IPS-15b (cell line): ENCODE results near the gene RABL3.
"Not testable (repeated sequence)": the region's sequence is repeated elsewhere in the genome, so short reads cannot be mapped to it uniquely, and the experiment has no call there.

Source experiments
- H3K27me3 ChIP-seq: one replicate; pipeline ENCODE4 v1.6.1; 2013; ENCODE audit warnings: low read length; ENCODE audit not compliant: control insufficient read depth, insufficient read depth
- H3K36me3 ChIP-seq: one replicate; pipeline ENCODE4 v1.6.1; 2013; ENCODE audit warnings: low read length; ENCODE audit not compliant: control insufficient read depth, insufficient read depth
- H3K4me1 ChIP-seq: one replicate; pipeline ENCODE4 v1.6.1; 2013; ENCODE audit warnings: mild to moderate bottlenecking, low read length; ENCODE audit not compliant: control insufficient read depth, insufficient read depth
- H3K4me3 ChIP-seq: one replicate; pipeline ENCODE4 v1.5.1; 2013; ENCODE audit warnings: low read depth, low read length
- H3K9ac ChIP-seq: one replicate; pipeline ENCODE4 v1.6.1; 2013; ENCODE audit warnings: low read depth, mild to moderate bottlenecking, low read length
- H3K9me3 ChIP-seq: one replicate; pipeline ENCODE4 v1.6.1; 2013; ENCODE audit warnings: mild to moderate bottlenecking, low read length; ENCODE audit not compliant: control insufficient read depth, insufficient read depth

The RABL3 gene

GRCh38 chr3:120743556-120744195 is 1.4 kb upstream of the RABL3 start:
- peak overlapping the region; percentile 71 for H3K9ac ChIP-seq
- peaks cover 3% of the 10 kb centered on the region for H3K9me3 ChIP-seq

GRCh38 chr3:120742849-120743365 is 591 bp upstream of the RABL3 start:
- peaks cover 6% of the 10 kb centered on the region for H3K9me3 ChIP-seq
- peaks cover 9% of the 10 kb centered on the region for H3K4me1 ChIP-seq
- H3K4me3 ChIP-seq = peak overlapping the region; percentile 97
- H3K9ac ChIP-seq = peak overlapping the region; percentile 71
- no peaks in the 10 kb centered on the region for H3K27me3 ChIP-seq
- H3K36me3 ChIP-seq = peaks cover 4% of the 10 kb centered on the region

More at GRCh38 chr3:120743556-120744195, 1.4 kb upstream of the RABL3 start:
- H3K27me3 ChIP-seq = no peaks in the 10 kb centered on the region
- peaks cover 9% of the 10 kb centered on the region for H3K4me1 ChIP-seq
- H3K4me3 ChIP-seq = peak overlapping the region; percentile 97
- H3K36me3 ChIP-seq = no peaks in the 10 kb centered on the region

- peaks cover 9% of the 10 kb centered on the region for H3K4me1 ChIP-seq
- H3K27me3 ChIP-seq = no peaks in the 10 kb centered on the region
- H3K9ac ChIP-seq = no peak overlapping the region
- H3K4me3 ChIP-seq = peak overlapping the region; percentile 97
- peaks cover 7% of the 10 kb centered on the region for H3K9me3 ChIP-seq
- peaks cover 10% of the 10 kb centered on the region for H3K36me3 ChIP-seq
These were observed 499 bp downstream of the RABL3 start for GRCh38 chr3:120741837-120742197.

- H3K36me3 ChIP-seq = peaks cover 10% of the 10 kb centered on the region
- peaks cover 9% of the 10 kb centered on the region for H3K4me1 ChIP-seq
- H3K9me3 ChIP-seq = peaks cover 7% of the 10 kb centered on the region
- no peak overlapping the region for H3K9ac ChIP-seq
- no peaks in the 10 kb centered on the region for H3K27me3 ChIP-seq
- peak overlapping the region; percentile 97 for H3K4me3 ChIP-seq
These were observed 996 bp downstream of the RABL3 start for GRCh38 chr3:120741320-120741719.

GRCh38 chr3:120738006-120738405 is 4.3 kb downstream of the RABL3 start:
- not testable (repeated sequence) for H3K4me3 ChIP-seq, H3K27me3 ChIP-seq, H3K9ac ChIP-seq, H3K9me3 ChIP-seq, H3K4me1 ChIP-seq, H3K36me3 ChIP-seq

GRCh38 chr3:120730576-120731542 is 11.5 kb downstream of the RABL3 start:
- no peaks in the 10 kb centered on the region for H3K27me3 ChIP-seq
- H3K36me3 ChIP-seq = no peaks in the 10 kb centered on the region
- peaks cover 7% of the 10 kb centered on the region for H3K4me1 ChIP-seq
- H3K4me3 ChIP-seq = no peak overlapping the region
- no peak overlapping the region for H3K9ac ChIP-seq
- H3K9me3 ChIP-seq = no peaks in the 10 kb centered on the region

GRCh38 chr3:120726791-120727190 is 15.5 kb downstream of the RABL3 start:
- H3K4me3 ChIP-seq = no peak overlapping the region
- H3K9ac ChIP-seq = no peak overlapping the region
- no peaks in the 10 kb centered on the region for H3K27me3 ChIP-seq
- peaks cover 7% of the 10 kb centered on the region for H3K4me1 ChIP-seq
- no peaks in the 10 kb centered on the region for H3K9me3 ChIP-seq
- no peaks in the 10 kb centered on the region for H3K36me3 ChIP-seq

- H3K9me3 ChIP-seq = not testable (repeated sequence)
- peak overlapping the region; percentile 62 for H3K4me3 ChIP-seq
- peak overlapping the region; percentile 83 for H3K9ac ChIP-seq
These were observed 23.0 kb downstream of the RABL3 start for GRCh38 chr3:120719167-120719834.

GRCh38 chr3:120713262-120713661 is 29.1 kb downstream of the RABL3 start:
- no peaks in the 10 kb centered on the region for H3K9me3 ChIP-seq
- no peak overlapping the region for H3K9ac ChIP-seq
- no peaks in the 10 kb centered on the region for H3K36me3 ChIP-seq
- H3K27me3 ChIP-seq = no peaks in the 10 kb centered on the region
- H3K4me3 ChIP-seq = no peak overlapping the region
- peaks cover 4% of the 10 kb centered on the region for H3K4me1 ChIP-seq

More at GRCh38 chr3:120719167-120719834, 23.0 kb downstream of the RABL3 start:
- not testable (repeated sequence) for H3K4me1 ChIP-seq, H3K36me3 ChIP-seq, H3K27me3 ChIP-seq

GRCh38 chr3:120710369-120710768 is 31.9 kb downstream of the RABL3 start:
- no peak overlapping the region for H3K9ac ChIP-seq
- H3K27me3 ChIP-seq = no peaks in the 10 kb centered on the region
- H3K36me3 ChIP-seq = no peaks in the 10 kb centered on the region
- no peaks in the 10 kb centered on the region for H3K9me3 ChIP-seq
- no peaks in the 10 kb centered on the region for H3K4me1 ChIP-seq
- no peak overlapping the region for H3K4me3 ChIP-seq

GRCh38 chr3:120708408-120708807 is 33.9 kb downstream of the RABL3 start:
- H3K36me3 ChIP-seq = no peaks in the 10 kb centered on the region
- no peak overlapping the region for H3K4me3 ChIP-seq
- no peaks in the 10 kb centered on the region for H3K9me3 ChIP-seq
- no peak overlapping the region for H3K9ac ChIP-seq
- H3K4me1 ChIP-seq = no peaks in the 10 kb centered on the region
- H3K27me3 ChIP-seq = no peaks in the 10 kb centered on the region
